ENCODE measurements around the gene MPL.
A peak's percentile ranks its signal among the peaks of the same experiment; 100 is the strongest.

MPL gene

DNA sequence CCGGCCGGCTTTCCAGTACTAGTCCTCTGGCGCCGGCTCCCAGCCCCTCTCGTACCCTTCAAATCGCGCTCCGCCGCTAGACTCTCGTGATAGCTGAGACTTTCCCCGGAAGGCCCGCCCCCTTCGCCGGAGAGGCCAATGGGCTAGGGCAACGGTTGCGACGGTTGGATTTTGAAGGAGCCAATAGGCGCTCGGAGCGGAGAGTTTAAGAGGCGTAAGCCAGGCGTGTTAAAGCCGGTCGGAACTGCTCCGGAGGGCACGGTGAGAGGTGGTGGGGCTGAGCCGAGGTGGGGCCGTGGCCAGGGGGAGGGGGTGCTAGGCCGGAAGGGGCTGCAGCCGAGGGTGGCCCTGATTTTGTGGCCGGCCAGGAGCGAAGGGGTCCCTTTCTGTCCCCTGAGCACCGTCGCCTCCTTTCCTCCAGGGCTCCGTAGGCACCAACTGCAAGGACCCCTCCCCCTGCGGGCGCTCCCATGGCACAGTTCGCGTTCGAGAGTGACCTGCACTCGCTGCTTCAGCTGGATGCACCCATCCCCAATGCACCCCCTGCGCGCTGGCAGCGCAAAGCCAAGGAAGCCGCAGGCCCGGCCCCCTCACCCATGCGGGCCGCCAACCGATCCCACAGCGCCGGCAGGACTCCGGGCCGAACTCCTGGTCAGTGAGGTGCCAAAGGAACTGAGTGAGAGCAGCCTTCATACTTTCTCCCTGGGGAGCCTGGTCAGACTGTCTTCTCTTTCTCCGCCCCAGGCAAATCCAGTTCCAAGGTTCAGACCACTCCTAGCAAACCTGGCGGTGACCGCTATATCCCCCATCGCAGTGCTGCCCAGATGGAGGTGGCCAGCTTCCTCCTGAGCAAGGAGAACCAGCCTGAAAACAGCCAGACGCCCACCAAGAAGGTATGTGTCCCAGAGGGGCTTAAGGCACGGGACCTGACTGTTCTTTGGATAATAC is 21.4 kb downstream of the MPL start, which contains the start of gene CDC20:
Gene CDC20 (plus strand): TSS at position 236 of the 948 bp plus-strand sequence. CDS start 235 bp downstream, at position 471.
- peak; percentile 91 for DNase-seq (ENCODE audit: extremely low read depth, low read depth)
- peak within 1 kb of the TSS; percentile 87 for H3K4me3 ChIP-seq (replicated peaks; ENCODE audit: low read depth, low read length)
- TF ChIP-seq, protein P1, sequence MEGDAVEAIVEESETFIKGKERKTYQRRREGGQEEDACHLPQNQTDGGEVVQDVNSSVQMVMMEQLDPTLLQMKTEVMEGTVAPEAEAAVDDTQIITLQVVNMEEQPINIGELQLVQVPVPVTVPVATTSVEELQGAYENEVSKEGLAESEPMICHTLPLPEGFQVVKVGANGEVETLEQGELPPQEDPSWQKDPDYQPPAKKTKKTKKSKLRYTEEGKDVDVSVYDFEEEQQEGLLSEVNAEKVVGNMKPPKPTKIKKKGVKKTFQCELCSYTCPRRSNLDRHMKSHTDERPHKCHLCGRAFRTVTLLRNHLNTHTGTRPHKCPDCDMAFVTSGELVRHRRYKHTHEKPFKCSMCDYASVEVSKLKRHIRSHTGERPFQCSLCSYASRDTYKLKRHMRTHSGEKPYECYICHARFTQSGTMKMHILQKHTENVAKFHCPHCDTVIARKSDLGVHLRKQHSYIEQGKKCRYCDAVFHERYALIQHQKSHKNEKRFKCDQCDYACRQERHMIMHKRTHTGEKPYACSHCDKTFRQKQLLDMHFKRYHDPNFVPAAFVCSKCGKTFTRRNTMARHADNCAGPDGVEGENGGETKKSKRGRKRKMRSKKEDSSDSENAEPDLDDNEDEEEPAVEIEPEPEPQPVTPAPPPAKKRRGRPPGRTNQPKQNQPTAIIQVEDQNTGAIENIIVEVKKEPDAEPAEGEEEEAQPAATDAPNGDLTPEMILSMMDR (IDR thresholded peaks at IDR 0.05; ENCODE audit: low read depth, low read length, missing control alignments) = no peak

DNA sequence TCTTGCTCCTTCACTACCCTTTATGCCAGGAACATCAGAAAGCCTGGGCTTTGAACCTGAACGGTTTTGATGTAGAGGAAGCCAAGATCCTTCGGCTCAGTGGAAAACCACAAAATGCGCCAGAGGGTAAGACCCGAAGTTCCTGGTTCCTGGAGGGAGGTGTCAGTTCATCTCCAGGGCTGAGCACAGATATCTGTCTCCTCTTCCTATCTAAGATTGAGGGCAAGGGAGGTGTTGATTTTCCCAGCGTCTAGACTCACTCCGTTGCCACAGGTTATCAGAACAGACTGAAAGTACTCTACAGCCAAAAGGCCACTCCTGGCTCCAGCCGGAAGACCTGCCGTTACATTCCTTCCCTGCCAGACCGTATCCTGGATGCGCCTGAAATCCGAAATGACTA is 22.1 kb downstream of the MPL start:
- H3K4me3 ChIP-seq (replicated peaks; ENCODE audit: low read depth, low read length) = peak overlapping the region; percentile 87
- TF ChIP-seq, protein P1 (IDR thresholded peaks at IDR 0.05; ENCODE audit: low read depth, low read length, missing control alignments) = no peak
- no peak for DNase-seq (ENCODE audit: extremely low read depth, low read depth)

DNA sequence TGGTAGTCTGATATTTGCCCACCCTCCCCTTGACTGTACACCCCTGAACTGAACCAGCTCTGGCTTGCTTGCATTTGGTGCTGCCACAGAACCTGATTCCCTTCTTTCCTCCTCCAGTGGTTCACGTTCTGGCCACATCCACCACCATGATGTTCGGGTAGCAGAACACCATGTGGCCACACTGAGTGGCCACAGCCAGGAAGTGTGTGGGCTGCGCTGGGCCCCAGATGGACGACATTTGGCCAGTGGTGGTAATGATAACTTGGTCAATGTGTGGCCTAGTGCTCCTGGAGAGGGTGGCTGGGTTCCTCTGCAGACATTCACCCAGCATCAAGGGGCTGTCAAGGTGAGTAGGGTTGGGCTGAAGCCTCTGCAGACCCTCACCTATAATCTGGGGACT is 23.0 kb downstream of the MPL start:
- TF ChIP-seq, protein P1 (IDR thresholded peaks at IDR 0.05; ENCODE audit: low read depth, low read length, missing control alignments) = no peak
- peak overlapping the region; percentile 87 for H3K4me3 ChIP-seq (replicated peaks; ENCODE audit: low read depth, low read length)

DNA sequence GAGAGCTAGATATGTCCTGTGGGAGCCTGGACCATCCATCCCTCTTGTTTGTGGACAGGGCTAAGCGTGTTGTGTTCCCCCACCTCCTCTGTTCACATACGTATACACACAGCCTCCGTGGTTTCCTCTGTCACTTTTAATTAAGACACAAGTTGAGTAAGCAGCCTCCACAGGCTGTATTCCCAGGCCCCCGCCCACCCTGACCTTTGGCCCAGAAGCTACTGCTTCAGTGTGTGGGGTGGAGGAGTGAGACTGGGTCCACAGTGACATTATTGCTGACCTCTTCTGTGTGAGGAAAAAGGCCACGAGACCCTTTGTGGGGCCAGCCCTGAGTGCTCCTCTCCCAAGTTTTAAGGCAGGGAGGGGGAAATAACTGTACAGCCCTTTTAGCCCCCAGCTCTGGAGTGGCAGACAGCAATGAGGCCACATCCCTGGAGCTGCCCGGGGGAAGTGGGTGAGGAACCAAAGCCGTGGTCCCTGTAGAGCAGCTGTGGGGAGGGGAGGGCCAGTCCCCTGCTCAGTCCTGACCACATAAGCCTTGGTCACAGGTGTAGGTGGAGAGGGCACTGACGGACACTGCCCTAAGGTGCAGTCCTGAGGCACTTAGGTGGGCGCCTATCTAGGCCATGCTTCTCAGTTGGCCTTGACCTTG is 25.8 kb downstream of the MPL start:
- DNase-seq (ENCODE audit: extremely low read depth, low read depth) = no peak
- TF ChIP-seq, protein P1 (IDR thresholded peaks at IDR 0.05; ENCODE audit: low read depth, low read length, missing control alignments) = no peak
- no peak overlapping the region for H3K4me3 ChIP-seq (replicated peaks; ENCODE audit: low read depth, low read length)

More for the DNA sequence above, 23.0 kb downstream of the MPL start:
- DNase-seq (ENCODE audit: extremely low read depth, low read depth) = no peak

DNA sequence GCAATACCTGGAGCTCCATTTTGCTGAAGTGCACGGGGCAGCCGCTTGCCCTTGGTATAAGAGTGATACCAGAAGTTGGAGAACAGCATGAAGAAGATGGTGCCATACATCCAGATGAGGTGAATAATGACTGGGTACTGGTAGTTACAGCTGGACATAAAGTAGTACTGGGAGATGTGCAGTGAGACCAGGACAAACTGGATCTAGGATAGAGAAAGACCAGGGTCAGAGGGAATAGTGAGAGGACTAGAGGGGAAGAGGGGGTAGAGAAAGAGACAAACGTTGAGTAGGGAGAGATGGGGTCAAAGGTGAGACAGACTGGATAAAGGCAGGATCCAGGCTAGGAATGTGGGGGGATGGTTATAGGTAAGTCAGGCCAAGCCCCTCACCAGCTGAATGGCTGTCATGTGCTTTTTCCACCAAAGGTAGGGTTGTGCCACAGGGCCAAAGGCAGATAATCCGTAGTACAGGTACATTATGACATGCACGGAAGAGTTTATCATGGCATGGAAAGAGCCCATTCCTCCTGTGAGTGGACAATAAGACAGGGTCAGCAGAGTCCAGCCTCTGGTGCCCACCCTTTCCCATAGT is 26.4 kb downstream of the MPL start:
- TF ChIP-seq, protein P1 (IDR thresholded peaks at IDR 0.05; ENCODE audit: low read depth, low read length, missing control alignments) = no peak
- no peak overlapping the region for H3K4me3 ChIP-seq (replicated peaks; ENCODE audit: low read depth, low read length)
- no peak for DNase-seq (ENCODE audit: extremely low read depth, low read depth)

DNA sequence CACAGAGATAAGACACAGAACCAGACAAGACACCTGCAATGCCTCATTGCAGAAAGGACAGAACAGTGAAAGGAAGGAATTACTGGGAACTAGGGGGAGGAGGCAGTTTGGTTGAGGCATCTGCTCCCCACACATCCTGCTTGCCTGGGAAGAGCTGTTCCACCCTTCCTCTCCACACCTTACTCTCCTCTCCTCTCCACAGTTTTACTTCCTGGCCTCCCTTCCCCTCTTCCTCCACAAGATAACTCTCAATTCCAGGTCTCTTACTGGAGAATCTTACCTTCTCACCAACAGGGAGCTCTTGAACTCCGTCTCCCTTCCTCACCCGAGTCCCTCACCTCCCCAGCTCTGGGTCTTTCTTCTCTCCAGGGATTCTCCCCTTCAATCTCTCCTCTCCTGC is 28.1 kb downstream of the MPL start:
- TF ChIP-seq, protein P1 (IDR thresholded peaks at IDR 0.05; ENCODE audit: low read depth, low read length, missing control alignments) = no peak
- peak overlapping the region; percentile 63 for H3K4me3 ChIP-seq (replicated peaks; ENCODE audit: low read depth, low read length)
- no peak for DNase-seq (ENCODE audit: extremely low read depth, low read depth)
